ENCODE results near the gene MYLK4.

Gene MYLK4

DNA sequence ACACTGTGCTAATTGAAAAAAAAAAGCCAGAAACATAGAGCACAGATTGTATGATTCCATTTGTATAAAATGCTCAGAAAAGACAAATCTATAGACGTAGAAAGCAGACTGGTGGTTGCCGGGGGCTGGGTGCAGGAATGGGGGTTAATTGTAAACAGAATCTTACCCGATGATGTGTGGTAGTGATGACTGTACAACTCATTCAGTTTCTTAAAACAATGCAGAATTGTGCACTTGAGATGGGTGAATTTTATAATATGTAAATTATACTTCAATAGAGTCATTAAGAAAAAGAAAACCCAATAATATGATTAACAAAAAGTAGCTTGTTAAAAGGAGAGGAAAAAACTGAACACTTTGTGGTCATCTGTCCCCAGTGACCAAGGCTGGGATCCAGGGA, 3.7 kb upstream of the MYLK4 start:
- ATAC-seq, result no peak
- Mint-ChIP-seq H3K36me3 (no peaks in the 10 kb centered on the region), H3K4me3 (no peak overlapping the region), H3K27ac (no peak overlapping the region), H3K4me1 (no peaks in the 10 kb centered on the region), H3K9me3 (no peaks in the 10 kb centered on the region)
- DNase-seq (ENCODE audit: low spot score in 2 of 2), result no peak

DNA sequence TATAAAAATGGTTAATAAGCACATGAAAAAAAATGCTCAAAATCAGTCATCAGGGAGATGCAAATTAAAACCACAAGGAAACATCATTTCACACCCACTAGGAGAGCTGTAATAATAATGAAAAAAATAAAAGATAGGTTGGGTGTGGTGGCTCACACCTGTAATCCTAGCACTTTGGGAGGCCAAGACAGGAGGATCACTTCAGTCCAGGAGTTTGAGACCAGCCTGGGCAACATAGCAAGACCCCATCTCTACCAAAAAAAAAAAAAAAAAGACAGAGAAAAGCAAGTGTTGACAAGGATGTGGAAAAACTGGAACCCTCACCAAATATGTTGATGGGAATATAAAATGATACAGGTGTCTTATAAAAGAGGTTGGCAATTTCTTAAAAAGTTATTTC, 3.0 kb upstream of the MYLK4 start:
- no peak for ATAC-seq
- H3K27ac Mint-ChIP-seq, result no peak overlapping the region
- no peaks in the 10 kb centered on the region for H3K4me1 Mint-ChIP-seq
- no peaks in the 10 kb centered on the region for H3K9me3 Mint-ChIP-seq
- DNase-seq (ENCODE audit: low spot score in 2 of 2), result no peak
- no peak overlapping the region for H3K4me3 Mint-ChIP-seq
- H3K36me3 Mint-ChIP-seq, result no peaks in the 10 kb centered on the region

DNA sequence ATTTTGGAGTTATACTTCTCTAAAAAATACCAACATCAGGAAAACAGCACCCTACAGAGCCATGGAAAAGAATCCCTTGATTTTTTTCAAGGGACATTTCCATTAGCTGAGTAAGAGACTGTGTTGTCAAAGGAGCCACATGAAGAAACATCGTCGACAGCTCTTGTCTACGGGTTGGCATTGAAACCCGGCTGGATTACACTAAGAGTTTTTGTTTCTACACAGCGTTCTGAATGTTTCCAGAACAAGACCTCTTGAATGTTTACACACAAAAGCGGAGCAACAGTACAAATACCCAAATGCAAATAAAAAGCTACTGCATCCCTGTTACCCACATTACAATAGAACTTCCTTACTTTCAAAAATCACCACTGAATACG, 2.4 kb upstream of the MYLK4 start:
- no peak overlapping the region for H3K4me3 Mint-ChIP-seq
- ATAC-seq (no peak), DNase-seq (ENCODE audit: low spot score in 2 of 2) (no peak)
- no peaks in the 10 kb centered on the region for H3K9me3 Mint-ChIP-seq
- no peaks in the 10 kb centered on the region for H3K36me3 Mint-ChIP-seq
- no peak overlapping the region for H3K27ac Mint-ChIP-seq
- H3K4me1 Mint-ChIP-seq, result no peaks in the 10 kb centered on the region

DNA sequence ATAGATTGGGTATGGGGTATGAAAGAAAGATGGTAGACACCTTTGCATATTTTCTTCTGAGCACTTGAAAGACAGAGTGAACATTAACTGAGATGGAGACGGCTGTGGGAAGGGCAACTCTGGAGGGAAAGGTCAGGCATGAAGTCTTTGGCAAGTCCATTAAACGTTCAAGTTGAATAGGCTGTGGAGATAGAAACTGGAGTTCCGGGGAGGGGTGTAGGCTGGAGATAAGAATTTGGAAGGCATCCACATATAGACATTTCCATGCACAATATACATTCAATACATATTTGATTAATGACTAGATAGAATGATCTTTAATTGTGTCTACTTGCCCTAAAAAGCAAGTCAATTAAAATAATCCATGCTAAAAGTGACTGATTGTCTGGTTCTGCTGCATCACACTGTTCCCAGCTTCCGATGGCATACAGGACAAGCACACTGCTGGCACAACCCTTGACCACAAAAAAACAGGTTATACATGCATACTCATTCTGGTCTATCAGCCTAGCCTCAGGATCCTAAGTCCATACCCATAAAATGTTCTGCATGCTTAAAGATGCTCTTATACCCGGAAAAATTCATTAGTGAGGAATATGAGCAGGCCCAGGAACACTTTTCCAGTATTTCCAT, 1.9 kb upstream of the MYLK4 start:
- ATAC-seq, result no peak
- Mint-ChIP-seq H3K9me3 (no peaks in the 10 kb centered on the region), H3K27ac (no peak overlapping the region), H3K4me1 (no peaks in the 10 kb centered on the region), H3K4me3 (no peak overlapping the region), H3K36me3 (no peaks in the 10 kb centered on the region)
- DNase-seq (ENCODE audit: low spot score in 2 of 2), result no peak

DNA sequence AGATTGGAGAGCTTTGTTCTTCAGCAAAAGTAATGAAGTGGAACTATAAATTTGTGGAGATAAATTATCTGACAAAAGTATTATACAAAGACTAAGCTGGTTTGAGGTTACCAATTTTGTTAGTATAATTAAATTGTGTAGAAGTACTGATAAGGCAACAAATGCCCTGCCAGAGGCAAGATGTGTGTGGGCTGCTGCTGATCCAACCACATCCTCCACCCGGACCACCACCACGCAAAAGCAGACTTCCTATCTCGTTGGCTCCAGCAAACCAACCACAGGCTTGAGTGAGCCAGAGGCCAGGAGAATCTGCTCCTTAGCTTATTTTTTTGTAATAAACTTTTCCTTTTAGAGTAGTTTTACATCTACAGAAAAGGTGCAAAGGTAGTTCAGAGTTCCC, 1.1 kb upstream of the MYLK4 start:
- DNase-seq (ENCODE audit: low spot score in 2 of 2) (no peak), ATAC-seq (no peak)
- H3K9me3 Mint-ChIP-seq, result no peaks in the 10 kb centered on the region
- no peaks in the 10 kb centered on the region for H3K4me1 Mint-ChIP-seq
- no peak overlapping the region for H3K4me3 Mint-ChIP-seq
- H3K36me3 Mint-ChIP-seq, result no peaks in the 10 kb centered on the region
- no peak overlapping the region for H3K27ac Mint-ChIP-seq

DNA sequence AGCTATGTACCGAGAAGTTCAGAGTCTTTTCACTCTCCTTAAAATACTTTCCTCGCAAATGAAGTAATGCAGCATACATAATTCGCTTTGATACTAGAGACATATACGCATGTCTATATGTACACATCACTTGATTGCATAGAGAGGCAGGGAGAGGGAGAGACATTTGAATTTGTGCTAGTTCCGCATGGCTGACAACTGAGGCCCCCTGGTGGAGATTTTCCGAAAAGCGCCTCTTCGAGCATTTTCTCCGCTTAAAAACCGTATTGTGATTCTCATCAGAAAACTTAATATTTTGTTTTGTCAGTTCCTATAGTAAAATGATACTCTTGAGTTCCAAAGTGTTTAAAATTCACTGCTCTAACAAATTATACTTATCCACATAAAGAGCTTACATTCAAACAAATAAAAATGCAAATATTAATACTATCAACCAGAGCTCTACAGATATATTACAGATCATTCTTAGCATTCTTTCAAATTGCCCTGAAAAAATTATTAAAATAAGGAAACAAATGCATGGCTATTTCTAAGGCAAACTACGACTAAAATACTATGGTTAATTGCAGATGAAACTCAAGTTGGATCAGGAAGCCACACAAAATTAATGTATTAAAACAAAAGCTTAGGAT, 637 bp downstream of the MYLK4 start:
- H3K27ac Mint-ChIP-seq, result no peak overlapping the region
- peak; percentile 54 to 86 for DNase-seq (ENCODE audit: low spot score in 2 of 2)
- H3K9me3 Mint-ChIP-seq, result no peaks in the 10 kb centered on the region
- no peaks in the 10 kb centered on the region for H3K36me3 Mint-ChIP-seq
- no peak for ATAC-seq
- no peak overlapping the region for H3K4me3 Mint-ChIP-seq
- no peaks in the 10 kb centered on the region for H3K4me1 Mint-ChIP-seq

DNA sequence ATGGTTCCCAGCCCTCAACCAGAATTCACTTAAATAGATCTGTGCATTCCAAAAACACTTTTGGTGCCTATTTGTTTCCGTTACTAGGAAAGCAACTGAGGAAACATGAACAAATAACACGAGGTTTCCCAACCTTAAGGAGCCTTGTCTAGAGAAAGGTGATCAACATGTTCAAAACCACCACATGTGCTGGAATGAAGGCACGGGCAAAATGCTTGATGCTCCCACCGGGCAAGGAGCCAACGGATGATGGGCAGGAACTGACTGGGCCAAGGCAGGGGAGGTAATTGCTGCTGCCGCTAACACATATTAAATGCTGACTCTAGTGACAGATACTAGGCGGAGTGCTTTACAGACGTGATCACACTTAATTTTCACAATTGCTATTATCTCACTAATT, 2.5 kb downstream of the MYLK4 start:
- H3K36me3 Mint-ChIP-seq, result no peaks in the 10 kb centered on the region
- H3K4me1 Mint-ChIP-seq, result no peaks in the 10 kb centered on the region
- no peak overlapping the region for H3K4me3 Mint-ChIP-seq
- H3K27ac Mint-ChIP-seq, result no peak overlapping the region
- H3K9me3 Mint-ChIP-seq, result no peaks in the 10 kb centered on the region
- DNase-seq (ENCODE audit: low spot score in 2 of 2) (no peak), ATAC-seq (no peak)

DNA sequence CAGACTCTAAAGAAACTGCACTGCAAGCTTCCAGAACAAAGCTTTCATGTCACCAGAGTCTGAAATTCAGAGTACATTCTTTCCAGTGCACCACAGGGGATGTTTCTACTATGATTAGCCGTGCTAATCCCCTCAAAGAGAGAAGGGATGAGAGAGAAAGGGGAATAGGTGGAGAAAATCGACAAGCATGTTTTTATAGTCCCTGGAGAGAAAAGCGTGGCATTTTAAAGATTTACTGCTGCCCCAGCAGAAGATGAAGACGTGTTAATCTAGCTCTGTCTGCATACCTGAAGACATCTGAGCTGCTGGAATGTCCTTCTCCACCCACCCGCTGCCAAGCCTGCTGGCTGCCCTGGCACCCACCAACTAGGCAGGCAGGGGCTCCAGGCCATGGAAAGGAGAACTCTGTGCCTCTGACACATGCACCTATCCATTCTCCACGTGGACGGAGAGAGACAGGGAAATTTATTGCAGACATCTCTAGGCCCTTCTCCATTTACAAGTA, 4.1 kb downstream of the MYLK4 start:
- H3K9me3 Mint-ChIP-seq, result no peaks in the 10 kb centered on the region
- ATAC-seq, result no peak
- no peak overlapping the region for H3K27ac Mint-ChIP-seq
- no peak for DNase-seq (ENCODE audit: low spot score in 2 of 2)
- no peaks in the 10 kb centered on the region for H3K4me1 Mint-ChIP-seq
- H3K4me3 Mint-ChIP-seq, result no peak overlapping the region
- H3K36me3 Mint-ChIP-seq, result no peaks in the 10 kb centered on the region

DNA sequence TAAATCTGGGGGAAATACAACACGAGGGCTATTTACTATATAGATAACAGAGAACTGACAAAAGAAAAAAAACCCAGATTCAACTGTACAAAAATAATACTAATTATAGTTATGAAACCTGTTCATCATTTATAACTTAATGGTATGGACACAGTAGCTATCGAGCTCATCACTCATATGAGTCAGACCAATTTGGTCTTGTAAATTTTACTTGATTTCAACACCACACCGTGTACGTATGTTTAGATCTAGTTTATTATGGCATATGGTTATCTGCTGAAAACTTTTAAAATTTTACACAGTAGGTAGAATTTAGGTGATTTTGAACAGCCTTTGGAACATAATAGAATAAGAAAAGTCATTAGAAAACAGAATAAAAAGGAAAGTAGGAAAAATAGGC, 5.5 kb downstream of the MYLK4 start:
- DNase-seq (ENCODE audit: low spot score in 2 of 2) (no peak), ATAC-seq (no peak)
- no peak overlapping the region for H3K27ac Mint-ChIP-seq
- H3K4me1 Mint-ChIP-seq, result no peaks in the 10 kb centered on the region
- no peaks in the 10 kb centered on the region for H3K9me3 Mint-ChIP-seq
- no peak overlapping the region for H3K4me3 Mint-ChIP-seq
- H3K36me3 Mint-ChIP-seq, result no peaks in the 10 kb centered on the region

DNA sequence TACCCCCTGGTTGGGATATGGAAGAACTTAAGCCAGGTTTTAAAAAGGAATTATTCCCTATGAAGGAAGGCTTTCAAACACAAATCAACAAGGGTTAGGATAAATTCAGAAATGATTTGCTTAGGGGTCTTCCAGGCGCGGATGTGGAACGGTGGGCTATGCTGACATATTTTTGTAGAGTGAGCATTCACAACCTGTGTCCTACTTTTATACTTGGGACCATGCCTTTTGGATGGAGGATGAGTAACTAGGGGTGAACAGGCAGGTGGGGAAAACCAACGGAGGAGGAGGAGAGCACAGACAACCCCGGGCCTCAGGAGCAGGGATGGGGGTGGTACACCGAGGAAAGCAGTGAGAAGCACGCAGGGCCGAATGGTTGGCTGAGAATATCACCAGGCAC, 5.9 kb downstream of the MYLK4 start:
- Mint-ChIP-seq H3K27ac (no peak overlapping the region), H3K9me3 (no peaks in the 10 kb centered on the region), H3K4me1 (no peaks in the 10 kb centered on the region), H3K4me3 (no peak overlapping the region), H3K36me3 (no peaks in the 10 kb centered on the region)
- DNase-seq (ENCODE audit: low spot score in 2 of 2), result no peak
- ATAC-seq, result no peak

DNA sequence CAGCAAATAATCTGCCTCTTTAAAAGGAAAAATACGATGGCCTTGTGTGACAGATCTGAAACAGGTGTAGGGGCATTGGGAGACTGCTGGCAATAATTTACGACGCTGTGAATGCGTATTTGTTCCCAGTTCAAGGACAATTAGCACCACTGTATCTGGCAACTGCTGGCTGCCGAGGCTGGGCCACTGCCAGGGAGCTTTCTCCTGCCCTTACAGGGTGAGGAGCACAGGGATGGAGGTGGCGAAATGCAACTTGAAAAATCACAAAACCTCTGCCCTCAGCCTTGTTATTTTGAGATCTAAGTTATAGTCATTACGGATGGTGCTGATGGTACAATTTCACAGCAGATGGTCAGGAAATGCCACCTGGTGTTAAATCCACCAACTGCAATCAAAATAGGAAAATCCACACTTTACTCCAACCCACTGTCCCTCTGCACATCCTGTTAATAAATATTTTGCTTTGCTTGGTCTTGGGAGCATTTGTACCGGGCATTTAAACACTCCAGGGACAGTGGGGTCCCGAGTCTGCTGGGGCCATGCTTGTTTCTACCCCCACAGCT, 6.4 kb downstream of the MYLK4 start:
- Mint-ChIP-seq H3K27ac (no peak overlapping the region), H3K4me1 (no peaks in the 10 kb centered on the region), H3K36me3 (no peaks in the 10 kb centered on the region), H3K4me3 (no peak overlapping the region), H3K9me3 (no peaks in the 10 kb centered on the region)
- ATAC-seq (no peak), DNase-seq (ENCODE audit: low spot score in 2 of 2) (no peak)

DNA sequence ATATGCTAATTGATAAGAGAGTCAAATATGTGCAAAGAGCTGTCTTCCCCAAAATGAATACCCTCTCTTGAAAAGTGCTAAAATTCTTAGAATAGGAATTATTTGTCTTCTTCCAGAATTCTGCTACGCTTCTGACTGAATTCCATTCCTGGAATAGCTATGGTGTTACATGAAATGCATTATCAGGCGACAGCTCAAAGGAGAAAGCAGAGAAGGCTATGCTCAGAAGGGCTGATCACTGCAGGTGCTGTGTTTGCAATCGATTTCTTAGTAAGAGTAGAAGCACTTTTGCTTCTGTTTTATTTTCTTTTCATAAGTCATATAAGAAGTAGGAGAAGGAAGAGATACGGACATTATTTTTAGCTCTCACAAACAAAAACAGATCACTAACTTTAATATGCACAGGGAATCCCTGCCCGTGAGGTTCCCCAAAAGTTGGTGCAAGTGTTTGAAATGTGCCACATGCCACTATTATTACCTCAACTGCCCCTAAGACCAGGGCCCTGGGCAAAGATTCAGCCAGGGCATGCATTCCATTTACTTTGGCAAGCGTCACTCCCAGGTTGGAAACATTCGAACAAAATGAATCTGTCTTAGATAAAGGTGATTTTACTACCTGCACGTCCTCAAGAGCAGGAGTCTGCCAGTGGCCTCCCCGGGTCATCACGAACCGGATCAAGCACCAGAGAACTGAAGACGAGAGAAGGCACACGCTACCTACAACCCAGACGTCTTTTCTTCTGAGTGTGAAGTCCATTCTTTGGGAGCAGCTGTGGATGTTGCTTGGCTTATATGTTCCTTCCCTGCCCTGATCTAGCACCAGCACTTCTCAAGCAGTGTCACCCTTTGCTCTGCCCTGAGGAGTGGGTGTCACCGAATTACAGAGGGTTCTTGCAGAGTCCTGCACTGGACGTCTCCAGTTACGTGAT, 7.2 kb downstream of the MYLK4 start:
- H3K4me1 Mint-ChIP-seq, result no peaks in the 10 kb centered on the region
- H3K36me3 Mint-ChIP-seq, result no peaks in the 10 kb centered on the region
- no peak for DNase-seq (ENCODE audit: low spot score in 2 of 2)
- H3K27ac Mint-ChIP-seq, result no peak overlapping the region
- H3K4me3 Mint-ChIP-seq, result no peak overlapping the region
- H3K9me3 Mint-ChIP-seq, result no peaks in the 10 kb centered on the region
- ATAC-seq, result no peak

DNA sequence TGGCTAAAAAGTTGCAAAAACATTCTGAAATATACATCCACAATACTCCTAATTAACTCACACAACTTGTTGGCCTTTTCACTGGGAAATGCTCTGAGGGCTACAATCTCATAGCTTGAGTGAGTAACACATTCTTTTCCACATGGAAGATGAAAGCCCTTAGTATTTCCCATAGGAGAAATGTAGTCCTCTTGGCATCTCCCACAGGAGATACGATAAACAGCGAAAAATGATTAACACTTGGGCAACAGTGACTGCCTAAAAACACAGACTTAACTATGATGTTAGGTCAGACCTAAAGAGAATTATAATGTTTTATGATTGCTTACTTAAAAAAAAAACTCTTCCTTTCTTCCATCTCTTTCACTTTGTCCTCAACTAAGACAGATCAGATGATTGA, 9.0 kb downstream of the MYLK4 start:
- ATAC-seq (no peak), DNase-seq (ENCODE audit: low spot score in 2 of 2) (no peak)
- Mint-ChIP-seq H3K9me3 (no peaks in the 10 kb centered on the region), H3K4me1 (peaks cover 5% of the 10 kb centered on the region), H3K4me3 (no peak overlapping the region), H3K27ac (no peak overlapping the region), H3K36me3 (no peaks in the 10 kb centered on the region)

DNA sequence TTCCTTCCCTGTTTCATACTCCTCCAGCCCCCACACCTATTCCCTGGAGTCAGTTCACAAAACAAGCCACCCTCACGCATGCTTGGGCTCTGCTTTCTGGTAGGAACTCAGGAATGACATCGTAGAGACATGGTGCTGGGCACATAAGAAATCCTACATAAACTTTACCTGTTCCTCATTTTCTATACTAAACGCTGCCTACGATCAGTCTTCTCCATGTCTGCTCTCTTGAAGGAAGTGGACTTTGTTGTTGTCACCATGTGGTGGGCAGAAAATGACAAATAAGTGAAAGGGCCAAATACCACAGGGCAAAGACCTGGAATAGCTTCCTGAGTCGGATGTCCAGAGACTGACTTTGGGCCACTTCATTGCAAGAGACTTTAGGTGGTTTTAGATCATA, 10.1 kb downstream of the MYLK4 start:
- no peak for ATAC-seq
- no peak overlapping the region for H3K27ac Mint-ChIP-seq

DNA sequence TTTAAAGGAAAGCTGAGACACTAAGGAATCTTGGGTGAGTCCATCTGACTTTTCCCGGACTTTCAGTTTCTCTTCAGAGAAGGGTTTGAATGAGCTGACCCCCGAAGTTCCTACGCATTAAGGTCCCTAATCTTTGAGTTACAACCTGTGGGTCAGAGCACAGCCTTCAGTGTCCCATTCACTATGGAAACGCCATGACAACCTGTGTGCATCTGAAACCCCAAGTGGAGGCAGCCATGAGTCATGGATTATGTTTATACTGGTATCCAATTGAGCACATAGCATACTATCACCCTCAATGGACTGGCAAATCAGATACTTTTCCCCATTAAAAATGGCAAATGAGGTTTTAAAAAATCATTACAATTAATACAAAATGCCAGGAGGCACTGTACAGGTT, 11.4 kb downstream of the MYLK4 start:
- H3K4me1 Mint-ChIP-seq, result peaks cover 5% of the 10 kb centered on the region
- H3K9me3 Mint-ChIP-seq, result no peaks in the 10 kb centered on the region
- H3K27ac Mint-ChIP-seq, result no peak overlapping the region
- peak; percentile 70 for ATAC-seq
- H3K4me3 Mint-ChIP-seq, result no peak overlapping the region
- H3K36me3 Mint-ChIP-seq, result no peaks in the 10 kb centered on the region
- no peak for DNase-seq (ENCODE audit: low spot score in 2 of 2)

More for the DNA sequence above, 10.1 kb downstream of the MYLK4 start:
- no peak overlapping the region for H3K4me3 Mint-ChIP-seq
- no peaks in the 10 kb centered on the region for H3K36me3 Mint-ChIP-seq
- no peaks in the 10 kb centered on the region for H3K9me3 Mint-ChIP-seq
- H3K4me1 Mint-ChIP-seq, result peaks cover 5% of the 10 kb centered on the region
- DNase-seq (ENCODE audit: low spot score in 2 of 2), result no peak

All from stimulated activated effector memory CD8-positive, alpha-beta T cell treated with anti-CD3 and anti-CD28 coated beads, Interleukin-12 subunit alpha, Interleukin-12 subunit beta, amount 100 ng/mL, for 72 hours (primary cell).